Measurements from ENCODE around the gene MTOR.
"Not testable (repeated sequence)": the region's sequence is repeated elsewhere in the genome, so short reads cannot be mapped to it uniquely, and the experiment has no call there.

MTOR gene

GRCh38 chr1:11301601-11302000 lies 39.2 kb upstream of the MTOR start:
- no peak overlapping the region for H3K27ac ChIP-seq
- H3K4me1 ChIP-seq: no peaks in the 10 kb centered on the region
- H3K36me3 ChIP-seq: peaks cover 0 to under 1% (median 0%) of the 10 kb centered on the region in 3 donors
- TF ChIP-seq, protein P1, sequence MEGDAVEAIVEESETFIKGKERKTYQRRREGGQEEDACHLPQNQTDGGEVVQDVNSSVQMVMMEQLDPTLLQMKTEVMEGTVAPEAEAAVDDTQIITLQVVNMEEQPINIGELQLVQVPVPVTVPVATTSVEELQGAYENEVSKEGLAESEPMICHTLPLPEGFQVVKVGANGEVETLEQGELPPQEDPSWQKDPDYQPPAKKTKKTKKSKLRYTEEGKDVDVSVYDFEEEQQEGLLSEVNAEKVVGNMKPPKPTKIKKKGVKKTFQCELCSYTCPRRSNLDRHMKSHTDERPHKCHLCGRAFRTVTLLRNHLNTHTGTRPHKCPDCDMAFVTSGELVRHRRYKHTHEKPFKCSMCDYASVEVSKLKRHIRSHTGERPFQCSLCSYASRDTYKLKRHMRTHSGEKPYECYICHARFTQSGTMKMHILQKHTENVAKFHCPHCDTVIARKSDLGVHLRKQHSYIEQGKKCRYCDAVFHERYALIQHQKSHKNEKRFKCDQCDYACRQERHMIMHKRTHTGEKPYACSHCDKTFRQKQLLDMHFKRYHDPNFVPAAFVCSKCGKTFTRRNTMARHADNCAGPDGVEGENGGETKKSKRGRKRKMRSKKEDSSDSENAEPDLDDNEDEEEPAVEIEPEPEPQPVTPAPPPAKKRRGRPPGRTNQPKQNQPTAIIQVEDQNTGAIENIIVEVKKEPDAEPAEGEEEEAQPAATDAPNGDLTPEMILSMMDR (IDR thresholded peaks at IDR 0.05): no peak
- DNase-seq: no peak
- H3K9me3 ChIP-seq: no peaks in the 10 kb centered on the region
- intact Hi-C loops (cut with DNase I; ENCODE audit: low total_unique reads): no loop called here
- H3K4me3 ChIP-seq: no peak overlapping the region
- no peaks in the 10 kb centered on the region for H3K27me3 ChIP-seq

GRCh38 chr1:11299225-11299574 lies 36.8 kb upstream of the MTOR start:
- peaks cover 14 to 24% (median 20%) of the 10 kb centered on the region in 3 donors for H3K36me3 ChIP-seq
- intact Hi-C loops (cut with DNase I; ENCODE audit: low total_unique reads): no loop called here
- TF ChIP-seq, protein P1 (IDR thresholded peaks at IDR 0.05): no peak
- no peak for DNase-seq
- no peak overlapping the region for H3K27ac ChIP-seq
- no peaks in the 10 kb centered on the region for H3K9me3 ChIP-seq
- H3K4me3 ChIP-seq: no peak overlapping the region
- H3K27me3 ChIP-seq: no peaks in the 10 kb centered on the region
- H3K4me1 ChIP-seq: no peaks in the 10 kb centered on the region

- no peak for DNase-seq
- no peaks in the 10 kb centered on the region for H3K9me3 ChIP-seq
- no peak overlapping the region for H3K27ac ChIP-seq
- H3K36me3 ChIP-seq: peaks cover 14 to 30% (median 26%) of the 10 kb centered on the region in 3 donors
- H3K27me3 ChIP-seq: no peaks in the 10 kb centered on the region
- intact Hi-C loops (cut with DNase I; ENCODE audit: low total_unique reads): no loop called here
- H3K4me3 ChIP-seq: no peak overlapping the region
- TF ChIP-seq, protein P1 (IDR thresholded peaks at IDR 0.05): no peak
- no peaks in the 10 kb centered on the region for H3K4me1 ChIP-seq
Observed at GRCh38 chr1:11298390-11299224, 36.3 kb upstream of the MTOR start.

DNA sequence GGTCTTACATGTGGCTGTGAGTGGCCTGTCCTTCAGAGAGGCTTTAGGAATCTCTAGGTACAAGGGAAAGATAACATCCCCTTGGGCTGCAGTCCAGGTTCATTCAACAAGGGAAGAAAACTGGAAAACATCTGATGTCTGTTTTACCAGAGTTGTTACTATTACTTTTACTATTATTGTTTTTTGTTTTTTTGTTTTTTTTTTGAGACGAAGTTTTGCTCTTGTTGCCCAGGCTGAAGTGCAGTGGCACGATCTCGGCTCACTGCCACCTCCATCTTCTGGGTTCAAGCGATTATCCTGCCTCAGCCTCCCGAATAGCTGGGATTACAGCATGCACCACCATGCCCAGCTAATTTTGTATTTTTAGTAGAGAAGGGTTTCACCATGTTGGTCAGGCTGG lies 35.4 kb upstream of the MTOR start:
- H3K27me3 ChIP-seq; intact Hi-C loops (cut with DNase I; ENCODE audit: low total_unique reads); H3K4me1 ChIP-seq; H3K9me3 ChIP-seq; DNase-seq; H3K4me3 ChIP-seq; H3K27ac ChIP-seq: not testable (repeated sequence)
- peaks cover 18 to 35% (median 34%) of the 10 kb centered on the region in 3 donors for H3K36me3 ChIP-seq

- DNase-seq: no peak
- Histone ChIP-seq H3K36me3 (peaks cover 18 to 43% (median 35%) of the 10 kb centered on the region in 3 donors), H3K4me1 (no peaks in the 10 kb centered on the region), H3K27ac (no peak overlapping the region), H3K4me3 (no peak overlapping the region), H3K27me3 (no peaks in the 10 kb centered on the region), H3K9me3 (no peaks in the 10 kb centered on the region)
- TF ChIP-seq, protein P1 (IDR thresholded peaks at IDR 0.05): no peak
- intact Hi-C loops (cut with DNase I; ENCODE audit: low total_unique reads): no loop called here
Observed at GRCh38 chr1:11295905-11296304, 33.6 kb upstream of the MTOR start.

- H3K9me3 ChIP-seq: no peaks in the 10 kb centered on the region
- H3K4me1 ChIP-seq: no peaks in the 10 kb centered on the region
- peaks cover 18 to 52% (median 45%) of the 10 kb centered on the region in 3 donors for H3K36me3 ChIP-seq
- no peak for DNase-seq
- intact Hi-C loops (cut with DNase I; ENCODE audit: low total_unique reads): no loop called here
- H3K27ac ChIP-seq: no peak overlapping the region
- TF ChIP-seq, protein P1 (IDR thresholded peaks at IDR 0.05): no peak
- no peak overlapping the region for H3K4me3 ChIP-seq
- H3K27me3 ChIP-seq: no peaks in the 10 kb centered on the region
Observed at GRCh38 chr1:11294951-11295350, 32.6 kb upstream of the MTOR start.
